K562 (cell line): Measurements from ENCODE around the gene SIRPG. TPM values are rescaled to one million over a fixed set of nuclear protein-coding genes. Genes with fewer than 3 reads are reported as not detected.

ENCODE experiments used
- ATAC-seq: fragments of 200-7000 bp; cut with Tn5 transposase; 3 replicates; pipeline ENCODE4 v1.9.1; 2020; ENCODE audit warnings: moderate library complexity
- BruUV-seq: library from RNA; stranded (reverse); fragments of 400-500 nt; replicated peaks from 2 replicates; lab custom pipeline; 2021; lab: Mats Ljungman, UMichigan
- CTCF ChIA-PET: fragments of 300-600 bp; formaldehyde crosslinking; extraction: SDS; loops from one replicate; lab custom pipeline; 2021; ENCODE audit warnings: low intra/inter-chr PET ratio; lab: Yijun Ruan, JAX
- POLR2A ChIA-PET: fragments of 300-600, 350-650 bp; sonication (Branson Sonifier 250); formaldehyde crosslinking; extraction: SDS; loops from one replicate; lab custom pipeline; 2021; ENCODE audit warnings: antibody characterized with exemption, inconsistent platforms; lab: Yijun Ruan, JAX
- DNase-seq, 4 experiments: peaks; one replicate each; pipeline versions ENCODE4 v3.0.0 to v3.0.0-alpha.2; 2011 to 2018; ENCODE audit warnings: low spot score in 3 of 4, mixed read lengths in 3 of 4; ENCODE audit errors: extremely low read depth in 1 of 4
- FAIRE-seq: peaks from 2 replicates; lab custom pipeline; 2011; peaks lifted over from hg19 to GRCh38; lab: Jason Lieb, UNC
- H2AFZ ChIP-seq: 2 replicates; pipeline ENCODE4 v1.6.0; 2011; ENCODE audit warnings: low read depth, low read length, control low read depth, inconsistent platforms
- H3K27ac ChIP-seq: fragments of 200-600 bp; 3 replicates; pipeline ENCODE4 v1.8.0; 2011; ENCODE audit warnings: low read depth, mild to moderate bottlenecking, control low read depth, inconsistent platforms, low read length, moderate library complexity, mixed read lengths; ENCODE audit errors: extremely low read depth
- H3K27me3 ChIP-seq, 2 experiments: fragments of 300-600 bp in 1 of 2; 2 replicates in 1 of 2; 3 replicates in 1 of 2; pipeline versions ENCODE4 v1.6.0 to v1.8.0; 2011; ENCODE audit warnings: inconsistent platforms in 2 of 2, low read length in 2 of 2, mild to moderate bottlenecking in 1 of 2, mixed read lengths in 1 of 2, moderate library complexity in 1 of 2; ENCODE audit not compliant: control insufficient read depth in 2 of 2, insufficient read depth in 2 of 2
- H3K36me3 ChIP-seq: fragments of 300-600 bp; 3 replicates; pipeline ENCODE4 v1.8.0; 2011; ENCODE audit warnings: mild to moderate bottlenecking, low read length, inconsistent platforms; ENCODE audit not compliant: control insufficient read depth, insufficient read depth
- H3K4me1 ChIP-seq, 2 experiments: fragments of 200-600 bp in 1 of 2; replicated peaks in 1 of 2; 2 replicates in 1 of 2; 3 replicates in 1 of 2; pipeline versions ENCODE4 v1.5.1 to v1.8.0; 2011; ENCODE audit warnings: inconsistent platforms in 2 of 2, low read length in 2 of 2, mild to moderate bottlenecking in 1 of 2, mixed read lengths in 1 of 2, moderate library complexity in 1 of 2; ENCODE audit not compliant: control insufficient read depth in 2 of 2, insufficient read depth in 2 of 2
- H3K4me2 ChIP-seq: 2 replicates; pipeline ENCODE4 v1.6.1; 2011; ENCODE audit warnings: low read length, control low read depth, inconsistent platforms, mixed read lengths; ENCODE audit not compliant: insufficient read depth
- H3K4me3 ChIP-seq: fragments of 200-600 bp; sonication (generic), shearing (Covaris generic); 2 replicates; pipeline ENCODE4 v1.5.1; 2016; ENCODE audit warnings: control low read depth, inconsistent platforms
- H3K79me2 ChIP-seq: fragments of 200-600 bp; 3 replicates; pipeline ENCODE4 v1.8.0; 2011; ENCODE audit warnings: low read length, inconsistent platforms; ENCODE audit not compliant: control insufficient read depth, insufficient read depth
- H3K9ac ChIP-seq, 2 experiments: 2 replicates each; pipeline versions ENCODE4 v1.6.0 to v1.6.1; 2011; ENCODE audit warnings: low read depth in 2 of 2, low read length in 2 of 2, control low read depth in 1 of 2, inconsistent platforms in 1 of 2, mild to moderate bottlenecking in 1 of 2, mixed read lengths in 1 of 2; ENCODE audit not compliant: insufficient read depth in 1 of 2
- H3K9me1 ChIP-seq: one replicate; pipeline ENCODE4 v1.6.0; 2011; ENCODE audit warnings: inconsistent platforms, mild to moderate bottlenecking, low read length, moderate library complexity; ENCODE audit not compliant: control insufficient read depth, insufficient read depth
- H3K9me3 ChIP-seq: replicated peaks from 2 replicates; pipeline ENCODE4 v1.5.1; 2011; ENCODE audit warnings: low read depth, low read length, inconsistent platforms; ENCODE audit not compliant: control insufficient read depth, insufficient read depth
- H4K20me1 ChIP-seq: replicated peaks from 2 replicates; pipeline ENCODE4 v1.6.1; 2011; ENCODE audit warnings: low read length, inconsistent platforms, mixed read lengths; ENCODE audit not compliant: control insufficient read depth, insufficient read depth
- GATA2 ChIP-seq: sonication (generic); formaldehyde crosslinking; IDR thresholded peaks from 2 replicates; pipeline ENCODE4 v1.4.0; 2020; ENCODE audit warnings: mild to moderate bottlenecking, missing genetic modification reagents
- HCFC1 ChIP-seq: IDR thresholded peaks from 2 replicates; pipeline ENCODE4 v1.6.1; 2012; ENCODE audit warnings: low read depth, low read length, improper control_type of control experiment
- HNRNPK ChIP-seq: fragments of 200-400 bp; formaldehyde crosslinking; IDR thresholded peaks from one replicate; pipeline ENCODE4 v1.6.1; 2018; ENCODE audit warnings: mild to moderate bottlenecking, low read depth, low read length; ENCODE audit not compliant: poor library complexity, severe bottlenecking
- JUNB ChIP-seq: fragments of 450-650 bp; formaldehyde crosslinking; conservative IDR thresholded peaks from 2 replicates; pipeline ENCODE4 v1.4.0; 2020; ENCODE audit warnings: mild to moderate bottlenecking
- JUND ChIP-seq, 2 experiments: IDR thresholded peaks; 2 replicates in 1 of 2; 3 replicates in 1 of 2; pipeline ENCODE4 v1.6.1; 2011; ENCODE audit warnings: borderline replicate concordance in 2 of 2, low read depth in 2 of 2, low read length in 2 of 2, improper control_type of control experiment in 1 of 2, missing biosample characterization in 1 of 2, missing genetic modification characterization in 1 of 2, missing genetic modification reagents in 1 of 2
- MEIS2 ChIP-seq: fragments of 450-650 bp; IDR thresholded peaks from 2 replicates; pipeline ENCODE4 v1.6.1; 2014; ENCODE audit warnings: mild to moderate bottlenecking; ENCODE audit not compliant: partially characterized antibody
- NR1H2 ChIP-seq: sonication (generic); formaldehyde crosslinking; IDR thresholded peaks from 2 replicates; pipeline ENCODE4 v1.4.0; 2020; ENCODE audit warnings: mild to moderate bottlenecking, missing genetic modification reagents
- OTX1 ChIP-seq: fragments of 450-650 bp; formaldehyde crosslinking; IDR thresholded peaks from 2 replicates; pipeline ENCODE4 v1.4.0; 2022; ENCODE audit warnings: mild to moderate bottlenecking
- RBM39 ChIP-seq: fragments of 200-400 bp; formaldehyde crosslinking; optimal IDR thresholded peaks from 2 replicates; pipeline ENCODE3; 2018; ENCODE audit warnings: low read depth, low read length
- RNF2 ChIP-seq: sonication (generic); IDR thresholded peaks from 2 replicates; pipeline ENCODE4 v1.6.1; 2016
- SMC3 ChIP-seq: conservative IDR thresholded peaks from 2 replicates; pipeline ENCODE4 v1.6.1; 2011; ENCODE audit warnings: low read depth, low read length, improper control_type of control experiment; ENCODE audit not compliant: insufficient read depth
- TAF7 ChIP-seq: fragments of 450-650 bp; IDR thresholded peaks from 2 replicates; pipeline ENCODE4 v1.6.1; 2016; ENCODE audit warnings: missing genetic modification characterization, missing compliant biosample characterization
- ZNF253 ChIP-seq: fragments of 250-450 bp; sonication (Bioruptor Pico); conservative IDR thresholded peaks from 2 replicates; pipeline ENCODE4 v1.6.1; 2021; ENCODE audit warnings: mild to moderate bottlenecking
- ZSCAN29 ChIP-seq: fragments of 450-650 bp; IDR thresholded peaks from 2 replicates; pipeline ENCODE4 v1.6.1; 2017
- WGBS: fragments of 100-300 bp; shearing (Covaris generic); methylation state at CpG from one replicate; pipeline ENCODE4 v1.1.6; 2016; ENCODE audit warnings: low coverage, mixed read lengths; ENCODE audit not compliant: insufficient coverage; ENCODE audit errors: missing lambda C conversion rate; 5-methylcytosine and 5-hydroxymethylcytosine counted together
- in situ Hi-C: fragments of 300-500 bp; cut with MboI; formaldehyde crosslinking; loops from 4 replicates; pipeline ENCODE4 v1.15.0; 2018; ENCODE audit warnings: inconsistent platforms, mixed read lengths
- intact Hi-C: fragments of 100-400 bp; cut with micrococcal nuclease; formaldehyde crosslinking; loops from 2 replicates; pipeline ENCODE4 v1.14.2; 2022
- polyA plus RNA-seq, 8 experiments: library from polyadenylated mRNA; depleted of rRNA in 4 of 8; stranded (reverse) in 5 of 8; unstranded in 3 of 8; fragments of >200 nt; fragmentation: Nextera tagmentation in 2 of 8; fragmentation: Illumina TruSeq in 1 of 8; extraction: Ambion mirVana in 2 of 8; extraction: Trizol in 1 of 8; gene quantifications; 2 replicates each; pipeline versions ENCODE4 v1.2.1 to v1.2.3, GENCODE V29; 2011 to 2014; ENCODE audit warnings: inconsistent platforms in 1 of 8, missing spikeins in 1 of 8
- total RNA-seq, 7 experiments: library from RNA; depleted of rRNA in 6 of 7; stranded (reverse); fragments of >200 nt in 6 of 7; fragmentation: Illumina TruSeq in 2 of 7; extraction: Trizol in 2 of 7; gene quantifications; 2 replicates each; pipeline versions ENCODE4 v1.2.1 to v1.2.3, GENCODE V29; 2011 to 2021; ENCODE audit warnings: low replicate concordance in 1 of 7
- TF ChIP-seq, protein P1 (sequence below): fragments of 450-650 bp; formaldehyde crosslinking; IDR thresholded peaks from 2 replicates; pipeline ENCODE4 v1.4.0; 2020; ENCODE audit warnings: mild to moderate bottlenecking
- TF ChIP-seq, protein P2 (sequence below): sonication (generic); formaldehyde crosslinking; IDR thresholded peaks from 2 replicates; pipeline ENCODE4 v1.8.0; 2022; ENCODE audit warnings: mild to moderate bottlenecking, missing genetic modification reagents

Gene SIRPG
- total and polyA plus RNA-seq, 9 of the 15 experiments (the other 6 are each of a cell fraction or from before 2014, with no cell fraction given): not detected

DNA sequence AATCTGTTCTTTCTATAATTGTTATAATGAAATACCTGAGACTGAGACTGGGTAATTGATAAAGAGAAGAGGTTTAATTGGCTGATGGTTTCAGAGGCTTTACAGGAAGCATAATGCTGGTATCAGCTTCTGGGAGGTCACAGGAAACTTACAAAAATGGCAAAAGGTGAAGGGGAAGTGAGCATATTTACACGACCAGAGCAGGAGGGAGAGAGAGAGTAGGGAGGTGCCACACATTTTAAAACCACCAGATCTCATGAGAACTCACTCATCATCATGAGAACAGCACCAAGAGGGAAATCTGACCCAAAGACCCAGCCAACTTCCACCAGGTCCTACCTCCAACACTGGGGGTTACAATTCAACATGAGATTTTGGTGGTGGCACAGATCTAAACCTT is 35.1 kb downstream of the SIRPG start:
- H2AFZ ChIP-seq: no peak overlapping the region
- H3K4me3 ChIP-seq: no peak overlapping the region
- TF ChIP-seq RNF2: no peak
- TF ChIP-seq GATA2 (CRISPR knock-in tag): no peak
- TF ChIP-seq OTX1 (CRISPR knock-in tag): no peak
- TF ChIP-seq, protein P1, sequence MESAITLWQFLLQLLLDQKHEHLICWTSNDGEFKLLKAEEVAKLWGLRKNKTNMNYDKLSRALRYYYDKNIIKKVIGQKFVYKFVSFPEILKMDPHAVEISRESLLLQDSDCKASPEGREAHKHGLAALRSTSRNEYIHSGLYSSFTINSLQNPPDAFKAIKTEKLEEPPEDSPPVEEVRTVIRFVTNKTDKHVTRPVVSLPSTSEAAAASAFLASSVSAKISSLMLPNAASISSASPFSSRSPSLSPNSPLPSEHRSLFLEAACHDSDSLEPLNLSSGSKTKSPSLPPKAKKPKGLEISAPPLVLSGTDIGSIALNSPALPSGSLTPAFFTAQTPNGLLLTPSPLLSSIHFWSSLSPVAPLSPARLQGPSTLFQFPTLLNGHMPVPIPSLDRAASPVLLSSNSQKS: no peak
- TF ChIP-seq HNRNPK: no peak
- TF ChIP-seq RBM39: no peak
- no peak for TF ChIP-seq JUND (IDR thresholded peaks at IDR 0.05; ENCODE audit: borderline replicate concordance, low read depth, low read length)
- no peak for TF ChIP-seq JUND (tag; IDR thresholded peaks at IDR 0.05; ENCODE audit: borderline replicate concordance, low read depth, low read length)
- TF ChIP-seq, protein P2, sequence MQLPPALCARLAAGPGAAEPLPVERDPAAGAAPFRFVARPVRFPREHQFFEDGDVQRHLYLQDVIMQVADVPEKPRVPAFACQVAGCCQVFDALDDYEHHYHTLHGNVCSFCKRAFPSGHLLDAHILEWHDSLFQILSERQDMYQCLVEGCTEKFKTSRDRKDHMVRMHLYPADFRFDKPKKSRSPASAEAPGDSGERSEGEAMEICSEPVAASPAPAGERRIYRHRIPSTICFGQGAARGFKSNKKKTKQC (CRISPR knock-in tag): no peak
- TF ChIP-seq NR1H2 (CRISPR knock-in tag): no peak
- no peak for TF ChIP-seq HCFC1
- no peak for TF ChIP-seq JUNB (CRISPR knock-in tag)
- no peak for TF ChIP-seq ZSCAN29
- no peak for TF ChIP-seq TAF7 (tag)
- no peak for TF ChIP-seq ZNF253
- TF ChIP-seq MEIS2: no peak
- no peak for TF ChIP-seq SMC3
- intact Hi-C loops (no loop called here), in situ Hi-C loops (loop anchor here (10.0 kb wide), 1 partner anchor 258 kb away; no protein-coding TSS in a partner anchor)
- H3K79me2 ChIP-seq: no peaks in the 10 kb centered on the region
- no peak overlapping the region for H3K27ac ChIP-seq
- H3K9me3 ChIP-seq: no peaks in the 10 kb centered on the region
- H3K9me1 ChIP-seq: no peaks in the 10 kb centered on the region
- peaks cover 0 to 4% of the 10 kb centered on the region in 2 experiments; a peak in 1 of 5 replicates for H3K27me3 ChIP-seq
- CTCF ChIA-PET: no interaction called here
- H3K36me3 ChIP-seq: no peaks in the 10 kb centered on the region
- no peaks in the 10 kb centered on the region for H4K20me1 ChIP-seq
- no peak for DNase-seq
- ATAC-seq: no peak
- no peak overlapping the region for H3K9ac ChIP-seq
- WGBS: no CpG with 5 or more reads among the region's 1 CpG
- no TSS peak for BruUV-seq
- no peak for FAIRE-seq
- H3K4me1 ChIP-seq: no peaks in the 10 kb centered on the region
- POLR2A ChIA-PET: no interaction called here
- no peak overlapping the region for H3K4me2 ChIP-seq
